HG03432 (cell line): ENCODE measurements around the gene GOLT1A.

ENCODE experiments used
- ATAC-seq: cut with Tn5 transposase; IDR thresholded peaks from one replicate; pipeline ENCODE4 v1.9.1; 2021; ENCODE audit warnings: mild to moderate bottlenecking, moderate library complexity; ENCODE audit not compliant: unreplicated experiment

Gene GOLT1A

GRCh38 chr1:204194080-204194479 lies 19.7 kb downstream of the GOLT1A start:
- ATAC-seq: no peak

GRCh38 chr1:204192589-204193352 lies 21.0 kb downstream of the GOLT1A start:
- ATAC-seq: no peak

- ATAC-seq: no peak
Measured at GRCh38 chr1:204192046-204192445, 21.7 kb downstream of the GOLT1A start.

GRCh38 chr1:204191456-204191855 lies 22.3 kb downstream of the GOLT1A start:
- no peak for ATAC-seq

- ATAC-seq: no peak
Measured at GRCh38 chr1:204190212-204191211, 23.3 kb downstream of the GOLT1A start.

GRCh38 chr1:204188959-204189639 lies 24.7 kb downstream of the GOLT1A start:
- ATAC-seq: no peak

- no peak for ATAC-seq
Measured at GRCh38 chr1:204186597-204186996, 27.2 kb downstream of the GOLT1A start.

- ATAC-seq: no peak
Measured at GRCh38 chr1:204181116-204181515, 32.7 kb downstream of the GOLT1A start.

- no peak for ATAC-seq
Measured at GRCh38 chr1:204180133-204180532, 33.7 kb downstream of the GOLT1A start.

- no peak for ATAC-seq
Measured at GRCh38 chr1:204178487-204179281, 35.1 kb downstream of the GOLT1A start.

- no peak for ATAC-seq
Measured at GRCh38 chr1:204177133-204177532, 36.7 kb downstream of the GOLT1A start.

- ATAC-seq: no peak
Measured at GRCh38 chr1:204176049-204176448, 37.7 kb downstream of the GOLT1A start.

- ATAC-seq: no peak
Measured at GRCh38 chr1:204174958-204175357, 38.8 kb downstream of the GOLT1A start.

- no peak for ATAC-seq
Measured at GRCh38 chr1:204172404-204173029, 41.3 kb downstream of the GOLT1A start.

- no peak for ATAC-seq
Measured at GRCh38 chr1:204171751-204172178, 42.0 kb downstream of the GOLT1A start.

- ATAC-seq: no peak
Measured at GRCh38 chr1:204170494-204171155, 43.2 kb downstream of the GOLT1A start.

- no peak for ATAC-seq
Measured at GRCh38 chr1:204169858-204170257, 43.9 kb downstream of the GOLT1A start.

GRCh38 chr1:204167730-204168129 lies 46.1 kb downstream of the GOLT1A start:
- no peak for ATAC-seq

GRCh38 chr1:204166219-204166618 lies 47.6 kb downstream of the GOLT1A start, which contains the start of gene REN:
TSS of gene REN (minus strand) at chr1:204166337. CDS start at chr1:204166293, 44 bp downstream.
- ATAC-seq: no peak
